GM18870 (cell line): ENCODE results near the gene EYA3.

Experiments used
- ATAC-seq: cut with Tn5 transposase; IDR thresholded peaks from one replicate; pipeline ENCODE4 v1.9.1; 2021; ENCODE audit warnings: moderate library complexity; ENCODE audit not compliant: unreplicated experiment

EYA3 gene

GRCh38 chr1:27945020-27945419, 143.4 kb downstream of the EYA3 start:
- ATAC-seq: no peak

GRCh38 chr1:27941671-27942540, 146.5 kb downstream of the EYA3 start:
- no peak for ATAC-seq

DNA sequence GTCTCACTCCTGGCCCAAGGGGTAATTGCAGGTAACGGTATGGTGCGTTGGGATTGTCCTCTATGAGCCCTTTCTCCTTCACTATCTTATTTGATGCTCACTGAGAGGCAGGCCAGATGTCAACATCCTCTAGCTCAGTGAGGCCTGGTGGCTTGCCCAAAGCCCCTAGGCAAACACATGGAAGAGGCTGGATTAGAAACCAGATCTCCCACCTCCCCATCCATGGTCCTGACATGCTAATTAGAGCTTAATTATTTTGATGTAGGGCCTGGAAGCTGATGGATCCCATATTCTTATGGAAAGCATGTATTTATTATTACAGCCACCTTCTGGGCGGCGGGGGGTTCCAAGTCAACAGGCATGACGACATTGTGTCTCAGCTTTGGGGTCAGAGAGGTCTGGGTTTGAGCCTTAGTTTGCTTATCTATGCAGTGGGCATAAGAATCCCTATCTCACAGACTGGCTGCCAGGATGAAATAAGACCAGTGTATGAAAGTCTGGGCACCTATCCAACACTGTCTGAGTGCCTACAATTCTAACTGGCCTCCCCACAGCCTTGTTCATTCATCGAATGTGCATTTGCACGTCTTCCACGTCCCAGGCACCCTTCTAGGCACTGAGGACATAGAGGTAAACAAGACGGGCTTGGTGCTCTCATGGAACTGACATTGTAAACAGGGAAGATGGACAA, 147.4 kb downstream of the EYA3 start:
- ATAC-seq: no peak

DNA sequence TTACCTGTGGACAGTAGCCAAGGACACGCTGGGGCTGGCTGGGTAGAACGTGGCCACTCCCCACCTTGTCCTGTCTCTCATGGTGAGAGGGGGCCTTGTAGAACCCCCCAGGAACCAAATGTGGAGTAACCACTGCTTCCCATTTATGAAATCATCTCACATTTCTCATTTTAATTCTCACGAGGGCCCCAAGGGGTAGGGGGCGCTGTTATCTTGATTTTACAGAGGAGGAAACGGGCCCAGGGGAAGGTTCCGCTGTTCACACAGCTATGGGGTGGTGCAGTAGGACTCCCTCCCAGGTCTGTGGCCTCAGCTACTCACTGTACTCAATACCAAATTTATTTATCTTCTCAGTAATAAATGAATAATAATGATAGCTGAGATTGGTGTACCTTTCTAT, 148.1 kb downstream of the EYA3 start:
- ATAC-seq: no peak

DNA sequence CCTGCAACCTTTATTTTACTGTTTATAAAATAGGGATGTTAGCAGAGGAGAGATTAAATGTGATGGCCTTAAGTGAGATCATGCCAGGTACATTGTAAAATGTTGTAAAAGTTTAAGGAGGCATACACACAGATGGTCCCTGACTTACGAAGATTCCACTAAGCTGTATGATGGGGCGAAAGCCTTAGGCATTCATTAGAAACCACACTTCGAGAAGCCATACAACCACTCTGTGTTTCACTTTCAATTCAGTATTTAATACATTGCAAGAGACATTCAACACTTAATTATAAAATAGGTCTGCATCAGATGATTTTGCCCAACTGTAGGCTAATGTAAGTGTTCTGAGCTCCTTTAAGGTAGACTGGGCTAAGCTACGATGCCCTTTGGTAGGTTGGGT, 149.9 kb downstream of the EYA3 start:
- no peak for ATAC-seq

GRCh38 chr1:27937524-27937836, 150.9 kb downstream of the EYA3 start:
- ATAC-seq: no peak

GRCh38 chr1:27936370-27936769, 152.0 kb downstream of the EYA3 start:
- no peak for ATAC-seq

GRCh38 chr1:27935721-27936120, 152.7 kb downstream of the EYA3 start:
- no peak for ATAC-seq

DNA sequence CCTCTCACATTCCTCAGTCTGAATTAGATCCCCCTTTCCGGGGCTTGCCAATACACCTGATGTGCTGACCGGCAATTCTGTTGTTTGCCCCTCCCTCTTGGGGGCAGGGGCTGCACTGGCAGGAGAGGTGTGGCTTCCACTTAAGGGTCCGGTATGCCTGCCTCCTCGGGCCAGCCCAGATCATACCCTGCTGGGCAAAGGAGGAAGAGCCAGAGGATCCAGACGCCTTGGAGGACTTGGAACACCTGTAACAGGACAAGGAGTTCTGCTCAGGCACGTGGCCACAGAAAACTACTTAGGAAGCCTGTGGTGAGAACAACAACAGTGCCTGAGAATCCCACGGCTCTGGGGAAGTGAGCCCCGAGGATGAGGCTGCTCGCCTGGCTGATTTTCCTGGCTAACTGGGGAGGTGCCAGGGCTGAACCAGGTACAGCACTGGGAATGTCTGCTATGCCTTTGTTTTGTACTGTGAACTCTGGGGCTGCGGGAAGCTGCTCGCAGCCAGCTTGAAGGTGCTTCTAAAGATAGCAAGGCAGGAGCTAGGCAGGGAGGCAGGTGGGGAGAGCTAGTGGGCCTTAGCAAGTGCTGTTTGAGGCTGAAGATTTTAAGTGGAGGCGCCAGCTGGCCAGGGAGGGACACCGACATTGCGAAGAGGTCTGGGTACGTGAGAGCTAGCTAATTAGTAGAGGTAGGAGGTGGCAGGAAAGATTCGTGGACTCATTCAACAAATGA, 153.4 kb downstream of the EYA3 start, which contains the start of gene SMPDL3B:
Gene SMPDL3B, plus strand, starts transcription at position 183 of the 732 bp plus-strand sequence. Its CDS starts 184 bp downstream, at position 367.
- ATAC-seq: no peak

DNA sequence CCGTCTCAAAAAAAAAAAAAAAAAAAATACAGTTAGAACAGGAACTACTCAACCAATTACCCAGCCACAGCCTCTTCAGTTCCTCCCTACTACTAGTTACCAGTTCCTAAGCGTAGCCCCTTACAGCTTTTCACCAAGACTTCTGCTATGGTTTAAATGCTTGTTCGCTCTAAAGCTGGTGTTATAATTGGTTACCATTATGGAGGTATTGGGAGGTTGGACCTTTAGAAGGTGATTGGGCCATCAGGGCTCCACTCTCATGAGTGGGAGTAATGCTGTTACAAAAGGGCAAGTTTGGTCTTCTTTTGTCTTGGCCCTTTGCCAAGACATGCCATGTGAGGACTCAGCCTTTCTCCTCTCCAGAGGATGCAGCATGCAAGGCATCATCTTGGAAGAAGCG, 156.7 kb downstream of the EYA3 start:
- no peak for ATAC-seq

DNA sequence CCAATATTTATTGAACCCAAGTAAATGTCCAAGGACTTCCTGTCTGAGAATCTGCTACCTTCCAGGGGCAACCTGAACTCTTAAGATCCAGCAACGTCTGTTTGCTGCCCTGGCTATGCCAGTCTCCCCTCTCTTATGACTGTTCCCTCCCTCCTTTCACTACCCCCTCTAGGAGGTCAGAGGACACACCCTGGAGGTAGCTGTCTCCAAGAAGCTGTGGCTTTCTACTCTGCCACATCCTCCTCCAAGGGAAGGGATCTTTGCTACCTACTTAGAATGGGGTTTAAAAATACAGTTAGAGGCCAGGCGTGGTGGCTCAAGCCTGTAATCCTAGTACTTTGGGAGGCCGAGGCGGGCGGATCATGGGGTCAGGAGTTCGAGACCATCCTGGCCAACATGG, 157.2 kb downstream of the EYA3 start:
- ATAC-seq: no peak

- no peak for ATAC-seq
Observed at GRCh38 chr1:27928216-27928954, 160.0 kb downstream of the EYA3 start.

DNA sequence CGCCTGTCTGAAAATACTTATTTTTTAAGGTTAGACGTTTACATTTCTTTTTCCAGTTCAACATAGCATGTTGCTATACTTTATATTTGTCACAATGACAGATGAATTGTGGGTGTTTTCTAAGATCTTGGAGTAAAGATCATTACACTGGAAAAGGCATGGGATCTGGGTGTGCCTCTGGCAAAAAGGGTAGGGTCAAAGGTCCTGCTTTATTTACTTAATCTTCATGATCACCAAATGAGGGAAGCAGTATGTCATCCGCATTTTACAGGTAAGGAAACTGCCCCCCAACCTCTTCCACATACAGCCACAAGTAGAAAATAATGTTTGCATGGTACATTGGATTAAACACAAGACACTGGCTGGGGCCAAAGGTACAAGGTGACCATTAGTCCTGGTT, 166.1 kb downstream of the EYA3 start:
- ATAC-seq: no peak
